BLaER1 treated with 17β-estradiol and CSF1 and Interleukin-3, amounts not matched to agents 10 nM and 100 nM (cell line): ENCODE measurements around the gene BAHCC1.

Experiments used
- H3K27ac ChIP-seq, 11 experiments: shearing (Covaris generic); formaldehyde crosslinking; 2 replicates each; pipeline ENCODE4 v1.8.1; 2022
- H3K27me3 ChIP-seq, 11 experiments: shearing (Covaris generic); formaldehyde crosslinking; 2 replicates each; pipeline ENCODE4 v1.8.1; 2022
- H3K36me3 ChIP-seq, 11 experiments: shearing (Covaris generic); formaldehyde crosslinking; 2 replicates each; pipeline ENCODE4 v1.8.1; 2022
- H3K4me1 ChIP-seq, 10 experiments: shearing (Covaris generic); formaldehyde crosslinking; 2 replicates each; pipeline ENCODE4 v1.8.1; 2022
- H3K4me2 ChIP-seq, 11 experiments: shearing (Covaris generic); formaldehyde crosslinking; 2 replicates each; pipeline ENCODE4 v1.8.1; 2022
- H3K4me3 ChIP-seq, 10 experiments: shearing (Covaris generic); formaldehyde crosslinking; 2 replicates each; pipeline ENCODE4 v1.8.1; 2022
- H3K9ac ChIP-seq, 11 experiments: shearing (Covaris generic); formaldehyde crosslinking; 2 replicates each; pipeline ENCODE4 v1.8.1; 2022
- H3K9me3 ChIP-seq, 11 experiments: shearing (Covaris generic); formaldehyde crosslinking; replicated peaks in 1 of 11; 2 replicates each; pipeline ENCODE4 v1.8.1; 2022
- H4K20me1 ChIP-seq, 11 experiments: shearing (Covaris generic); formaldehyde crosslinking; 2 replicates each; pipeline ENCODE4 v1.8.1; 2022
- Cebpa-rat ChIP-seq, 11 experiments: shearing (Covaris generic); IDR thresholded peaks; 2 replicates each; pipeline ENCODE4 v1.8.1; 2022

BAHCC1 gene

DNA sequence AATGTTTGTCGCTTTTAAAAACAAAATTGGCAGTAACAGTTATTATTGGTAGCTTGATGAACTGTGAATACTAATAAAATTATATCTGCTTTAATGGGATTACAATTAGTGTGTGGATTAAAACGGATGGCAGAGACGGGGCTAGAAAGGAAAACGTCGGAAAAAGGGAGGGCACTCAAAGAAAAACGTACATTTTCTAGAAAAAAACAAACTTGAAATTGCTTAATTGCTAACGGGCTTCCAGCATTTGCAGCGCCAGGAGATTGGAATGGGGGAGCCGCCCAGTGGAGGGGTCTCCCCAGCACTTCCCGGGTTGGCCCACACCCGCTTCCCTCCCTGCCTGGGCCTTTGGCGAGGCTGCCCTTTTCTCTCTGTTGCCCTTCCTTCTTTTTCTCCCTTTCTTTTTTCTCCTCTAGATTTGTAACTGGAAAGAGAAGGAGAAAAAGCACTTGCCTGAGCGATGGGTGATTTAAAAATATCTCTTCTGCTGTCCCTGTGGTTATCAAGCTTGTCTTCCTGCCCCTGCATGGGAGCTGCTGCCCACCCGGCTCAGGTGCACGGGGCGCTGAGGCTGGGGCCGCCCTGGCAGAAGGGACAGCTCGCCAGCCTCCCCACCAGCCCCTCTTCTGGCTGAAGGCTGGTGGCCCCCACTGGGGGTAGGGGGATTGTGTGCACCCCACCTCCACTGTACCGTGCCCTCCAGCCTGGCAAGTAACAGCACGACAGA, 5.9 kb downstream of the BAHCC1 start:
- Histone ChIP-seq H3K4me1 (peaks cover 52 to 83% (median 69%) of the 10 kb centered on the region in 10 experiments), H4K20me1 (peaks cover 0 to 41% (median 28%) of the 10 kb centered on the region in 11 experiments; a peak in 17 of 22 replicates), H3K27ac (peak overlapping the region; percentile 81 to 99 (median 97); a peak in 21 of 22 replicates)

DNA sequence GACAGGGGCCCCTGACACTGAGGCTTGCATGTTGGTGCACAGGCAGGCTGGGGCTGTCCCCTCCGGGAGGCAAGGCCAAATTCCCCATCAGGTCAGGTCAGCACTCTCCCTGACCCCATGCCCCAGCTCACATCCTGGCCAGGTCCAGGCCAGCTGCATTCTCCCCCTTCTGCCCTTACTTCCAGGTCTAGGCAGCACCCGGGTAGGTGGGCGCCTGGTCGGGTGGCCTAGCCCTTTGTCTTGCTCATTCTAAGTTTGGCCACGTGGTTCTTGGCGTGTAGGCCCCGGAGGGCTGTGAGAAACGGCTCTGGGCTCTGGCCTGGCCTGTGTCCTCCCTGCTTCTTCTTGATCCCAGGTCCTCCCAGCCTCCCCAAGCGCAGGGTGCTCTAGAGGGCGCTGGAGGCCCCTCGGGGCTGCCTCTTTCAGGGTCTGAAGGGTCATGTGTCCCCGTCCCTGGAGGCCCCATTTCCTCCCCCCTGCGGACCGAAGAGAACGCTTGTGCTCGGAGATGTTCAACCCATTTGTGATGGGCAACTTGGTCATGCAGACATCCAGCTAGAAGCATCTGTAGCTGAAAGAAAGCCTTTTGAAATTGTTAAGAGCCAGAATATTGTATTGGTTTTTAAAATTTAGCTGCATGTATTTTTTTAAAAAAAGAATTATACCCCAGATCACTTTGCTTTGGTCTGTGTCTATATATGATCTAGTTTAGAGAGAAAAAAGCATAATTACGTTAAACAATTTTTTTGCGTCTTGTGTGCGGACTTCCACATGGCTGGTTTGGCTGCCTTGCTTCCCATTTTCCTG, 6.7 kb downstream of the BAHCC1 start:
- peaks cover 0 to 13% (median 0%) of the 10 kb centered on the region in 11 experiments; a peak in 4 of 22 replicates for H3K27me3 ChIP-seq
- H3K4me2 ChIP-seq: peak overlapping the region; percentile 91 to 99 (median 98)
- peaks cover 60 to 88% (median 77%) of the 10 kb centered on the region in 10 experiments for H3K4me1 ChIP-seq

More for the DNA sequence above, 5.9 kb downstream of the BAHCC1 start:
- Histone ChIP-seq H3K4me2 (peak overlapping the region; percentile 91 to 99 (median 98)), H3K27me3 (peaks cover 0 to 5% (median 0%) of the 10 kb centered on the region in 11 experiments; a peak in 1 of 22 replicates), H3K9me3 (no peaks in the 10 kb centered on the region), H3K9ac (peak overlapping the region; percentile 88 to 99 (median 96)), H3K4me3 (peak overlapping the region; percentile 74 to 96 (median 86)), H3K36me3 (peaks cover 0 to 33% (median 0%) of the 10 kb centered on the region in 11 experiments; a peak in 5 of 22 replicates)
- TF ChIP-seq Cebpa-rat (IDR thresholded peaks at IDR 0.05): no peak

GRCh38 chr17:81402530-81402941, 7.3 kb downstream of the BAHCC1 start:
- peaks cover 66 to 89% (median 82%) of the 10 kb centered on the region in 10 experiments for H3K4me1 ChIP-seq
- peak overlapping the region; percentile 91 to 99 (median 98) for H3K4me2 ChIP-seq
- peak overlapping the region; percentile 20 to 99 (median 96); a peak in 20 of 22 replicates for H3K9ac ChIP-seq
- H3K4me3 ChIP-seq: peak overlapping the region; percentile 3 to 96 (median 86); a peak in 17 of 20 replicates
- peaks cover 0 to 33% (median 0%) of the 10 kb centered on the region in 11 experiments; a peak in 7 of 22 replicates for H3K36me3 ChIP-seq
- H3K27ac ChIP-seq: peak overlapping the region in 9 of 11 experiments; percentile 85 to 99 (median 97); a peak in 17 of 22 replicates
- H3K9me3 ChIP-seq: no peaks in the 10 kb centered on the region
- H4K20me1 ChIP-seq: peaks cover 2 to 53% (median 40%) of the 10 kb centered on the region in 11 experiments; a peak in 20 of 22 replicates
- peaks cover 0 to 19% (median 0%) of the 10 kb centered on the region in 11 experiments; a peak in 4 of 22 replicates for H3K27me3 ChIP-seq
- TF ChIP-seq Cebpa-rat (IDR thresholded peaks at IDR 0.05): no peak

More for the DNA sequence above, 6.7 kb downstream of the BAHCC1 start:
- Histone ChIP-seq H3K9me3 (no peaks in the 10 kb centered on the region), H4K20me1 (peaks cover 0 to 47% (median 34%) of the 10 kb centered on the region in 11 experiments; a peak in 19 of 22 replicates), H3K36me3 (peaks cover 0 to 33% (median 0%) of the 10 kb centered on the region in 11 experiments; a peak in 5 of 22 replicates), H3K9ac (peak overlapping the region; percentile 88 to 99 (median 96); a peak in 20 of 22 replicates), H3K27ac (peak overlapping the region in 9 of 11 experiments; percentile 85 to 99 (median 97); a peak in 20 of 22 replicates), H3K4me3 (peak overlapping the region; percentile 74 to 96 (median 86); a peak in 16 of 20 replicates)
- TF ChIP-seq Cebpa-rat (IDR thresholded peaks at IDR 0.05): no peak

- peak overlapping the region; percentile 20 to 99 (median 96); a peak in 19 of 22 replicates for H3K9ac ChIP-seq
- peak overlapping the region; percentile 3 to 96 (median 86); a peak in 16 of 20 replicates for H3K4me3 ChIP-seq
- peaks cover 0 to 33% (median 0%) of the 10 kb centered on the region in 11 experiments; a peak in 7 of 22 replicates for H3K36me3 ChIP-seq
- peak overlapping the region; percentile 91 to 99 (median 98) for H3K4me2 ChIP-seq
- H3K9me3 ChIP-seq: no peaks in the 10 kb centered on the region
- peaks cover 0 to 24% (median 0%) of the 10 kb centered on the region in 11 experiments; a peak in 4 of 22 replicates for H3K27me3 ChIP-seq
- H4K20me1 ChIP-seq: peaks cover 7 to 58% (median 45%) of the 10 kb centered on the region in 11 experiments; a peak in 20 of 22 replicates
- peaks cover 71 to 89% (median 82%) of the 10 kb centered on the region in 10 experiments for H3K4me1 ChIP-seq
- TF ChIP-seq Cebpa-rat (IDR thresholded peaks at IDR 0.05): no peak
- peak overlapping the region in 9 of 11 experiments; percentile 85 to 99 (median 97); a peak in 17 of 22 replicates for H3K27ac ChIP-seq
These were observed 7.8 kb downstream of the BAHCC1 start for GRCh38 chr17:81402981-81403467.

DNA sequence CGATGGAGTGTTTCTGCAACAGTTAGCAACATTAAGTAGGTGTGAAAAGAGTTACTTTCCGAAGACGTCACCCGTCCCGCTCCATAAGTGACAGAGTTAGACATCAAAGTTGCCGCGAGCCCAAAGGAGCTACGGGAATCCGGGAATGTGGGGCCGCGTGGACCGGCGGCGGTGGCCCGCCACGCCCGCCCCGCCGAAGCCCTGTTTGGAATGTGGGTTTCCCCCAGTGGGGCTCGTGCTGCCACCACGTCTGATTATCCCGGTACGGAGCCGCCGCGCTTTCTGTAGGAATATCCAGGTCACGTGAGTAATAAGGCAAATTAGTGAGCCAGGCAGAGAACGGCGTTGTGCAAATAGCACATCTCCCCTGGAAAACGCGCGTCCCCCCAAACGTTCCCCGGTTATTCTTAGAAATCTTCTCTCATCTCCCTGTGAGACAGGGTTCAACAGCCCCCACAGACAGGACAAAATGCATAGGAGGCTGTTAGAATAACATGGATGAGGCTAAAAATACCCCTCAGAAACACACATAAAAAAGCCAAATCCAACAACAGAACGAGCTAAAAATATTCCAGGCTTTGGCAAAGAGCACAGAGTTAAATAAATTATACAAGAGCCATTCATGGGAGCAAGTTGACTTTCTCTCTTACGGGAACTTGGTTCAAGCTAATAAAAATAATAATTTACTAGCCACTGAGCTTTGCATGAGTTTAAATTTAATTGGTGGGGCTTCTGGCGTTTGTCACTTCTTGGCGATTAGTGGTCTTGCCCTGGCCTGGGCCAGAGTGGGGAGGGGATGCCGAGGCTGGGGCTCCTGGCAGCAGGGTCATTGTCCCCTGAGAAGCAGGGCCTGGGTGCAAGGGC, 8.6 kb downstream of the BAHCC1 start:
- Histone ChIP-seq H3K9ac (peak overlapping the region in 8 of 11 experiments; percentile 27 to 99 (median 96); a peak in 13 of 22 replicates), H4K20me1 (peaks cover 7 to 66% (median 53%) of the 10 kb centered on the region in 11 experiments; a peak in 20 of 22 replicates), H3K4me3 (peak overlapping the region in 1 of 10 experiments; percentile 38; a peak in 1 of 20 replicates), H3K4me1 (peaks cover 76 to 89% (median 85%) of the 10 kb centered on the region in 10 experiments), H3K27me3 (peaks cover 0 to 24% (median 0%) of the 10 kb centered on the region in 11 experiments; a peak in 4 of 22 replicates), H3K4me2 (peak overlapping the region; percentile 91 to 99 (median 98); a peak in 21 of 22 replicates), H3K9me3 (no peaks in the 10 kb centered on the region), H3K27ac (peak overlapping the region in 3 of 11 experiments; percentile 85 to 99 (median 99); a peak in 5 of 22 replicates), H3K36me3 (peaks cover 0 to 33% (median 0%) of the 10 kb centered on the region in 11 experiments; a peak in 7 of 22 replicates)
- no peak for TF ChIP-seq Cebpa-rat (IDR thresholded peaks at IDR 0.05)

GRCh38 chr17:81404558-81405165, 9.4 kb downstream of the BAHCC1 start:
- H3K4me3 ChIP-seq: peak overlapping the region in 4 of 10 experiments; percentile 7 to 38 (median 32); a peak in 1 of 20 replicates
- no peaks in the 10 kb centered on the region for H3K9me3 ChIP-seq
- peaks cover 0 to 24% (median 0%) of the 10 kb centered on the region in 11 experiments; a peak in 4 of 22 replicates for H3K27me3 ChIP-seq
- peaks cover 0 to 30% (median 0%) of the 10 kb centered on the region in 11 experiments; a peak in 7 of 22 replicates for H3K36me3 ChIP-seq
- peak overlapping the region in 7 of 11 experiments; percentile 3 to 62 (median 6); a peak in 5 of 22 replicates for H3K27ac ChIP-seq
- no peak for TF ChIP-seq Cebpa-rat (IDR thresholded peaks at IDR 0.05)
- peak overlapping the region; percentile 91 to 99 (median 98) for H3K4me2 ChIP-seq
- H3K4me1 ChIP-seq: peaks cover 82 to 96% (median 92%) of the 10 kb centered on the region in 10 experiments
- peak overlapping the region in 8 of 11 experiments; percentile 27 to 99 (median 74); a peak in 15 of 22 replicates for H3K9ac ChIP-seq
- peaks cover 7 to 74% (median 60%) of the 10 kb centered on the region in 11 experiments; a peak in 20 of 22 replicates for H4K20me1 ChIP-seq
